ENCODE results near the gene CDK6.
"Not testable (repeated sequence)": the region's sequence is repeated elsewhere in the genome, so short reads cannot be mapped to it uniquely, and the experiment has no call there.

CDK6 gene

DNA sequence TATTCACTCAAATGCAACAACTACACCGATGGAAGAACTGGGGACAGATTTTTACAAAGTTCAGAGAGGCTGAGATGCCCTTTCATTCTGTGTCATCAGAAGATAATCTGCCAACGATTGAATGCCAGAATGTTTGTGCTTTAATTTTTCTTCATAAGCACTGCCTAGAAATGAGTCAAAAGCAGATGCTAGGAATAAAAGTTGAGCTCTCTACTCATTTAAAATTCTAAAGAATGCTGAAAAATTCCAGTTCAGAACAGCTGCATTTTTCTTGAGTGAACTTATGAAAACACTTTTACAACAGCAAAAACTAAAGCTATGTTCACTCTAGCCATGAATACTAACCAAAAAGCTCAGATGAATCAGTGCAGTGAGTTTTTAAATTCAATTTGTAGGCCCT, 223.9 kb downstream of the CDK6 start:
- H3K4me3 ChIP-seq (ENCODE audit: low read depth, low read length) = no peak overlapping the region

DNA sequence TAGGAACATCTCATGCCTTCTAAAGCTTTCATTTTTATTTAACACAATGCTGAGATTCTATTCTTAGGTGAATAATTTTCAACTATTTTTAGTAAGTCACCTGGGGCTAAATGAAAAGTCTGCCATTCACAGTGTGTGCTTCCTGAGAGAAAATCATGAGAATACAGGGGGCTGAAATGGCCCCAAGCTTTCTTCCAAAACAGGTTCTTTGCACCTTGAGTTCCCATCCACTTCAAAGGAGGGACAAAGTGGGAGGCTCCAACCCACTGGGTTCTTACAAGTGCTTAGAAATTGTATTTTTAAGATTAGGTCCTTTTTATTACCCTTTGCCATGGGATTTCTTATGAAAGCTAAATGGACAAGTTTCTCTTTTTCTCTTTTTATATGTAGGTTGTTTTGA, 224.6 kb downstream of the CDK6 start:
- TF ChIP-seq, protein P1, sequence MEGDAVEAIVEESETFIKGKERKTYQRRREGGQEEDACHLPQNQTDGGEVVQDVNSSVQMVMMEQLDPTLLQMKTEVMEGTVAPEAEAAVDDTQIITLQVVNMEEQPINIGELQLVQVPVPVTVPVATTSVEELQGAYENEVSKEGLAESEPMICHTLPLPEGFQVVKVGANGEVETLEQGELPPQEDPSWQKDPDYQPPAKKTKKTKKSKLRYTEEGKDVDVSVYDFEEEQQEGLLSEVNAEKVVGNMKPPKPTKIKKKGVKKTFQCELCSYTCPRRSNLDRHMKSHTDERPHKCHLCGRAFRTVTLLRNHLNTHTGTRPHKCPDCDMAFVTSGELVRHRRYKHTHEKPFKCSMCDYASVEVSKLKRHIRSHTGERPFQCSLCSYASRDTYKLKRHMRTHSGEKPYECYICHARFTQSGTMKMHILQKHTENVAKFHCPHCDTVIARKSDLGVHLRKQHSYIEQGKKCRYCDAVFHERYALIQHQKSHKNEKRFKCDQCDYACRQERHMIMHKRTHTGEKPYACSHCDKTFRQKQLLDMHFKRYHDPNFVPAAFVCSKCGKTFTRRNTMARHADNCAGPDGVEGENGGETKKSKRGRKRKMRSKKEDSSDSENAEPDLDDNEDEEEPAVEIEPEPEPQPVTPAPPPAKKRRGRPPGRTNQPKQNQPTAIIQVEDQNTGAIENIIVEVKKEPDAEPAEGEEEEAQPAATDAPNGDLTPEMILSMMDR (IDR thresholded peaks at IDR 0.05; ENCODE audit: low read depth, low read length, missing control alignments) = no peak
- no peak for DNase-seq (ENCODE audit: low read depth)
- no peak overlapping the region for H3K4me3 ChIP-seq (ENCODE audit: low read depth, low read length)

More for the DNA sequence above, 223.9 kb downstream of the CDK6 start:
- no peak for DNase-seq (ENCODE audit: low read depth)
- TF ChIP-seq, protein P1 (IDR thresholded peaks at IDR 0.05; ENCODE audit: low read depth, low read length, missing control alignments) = no peak

DNA sequence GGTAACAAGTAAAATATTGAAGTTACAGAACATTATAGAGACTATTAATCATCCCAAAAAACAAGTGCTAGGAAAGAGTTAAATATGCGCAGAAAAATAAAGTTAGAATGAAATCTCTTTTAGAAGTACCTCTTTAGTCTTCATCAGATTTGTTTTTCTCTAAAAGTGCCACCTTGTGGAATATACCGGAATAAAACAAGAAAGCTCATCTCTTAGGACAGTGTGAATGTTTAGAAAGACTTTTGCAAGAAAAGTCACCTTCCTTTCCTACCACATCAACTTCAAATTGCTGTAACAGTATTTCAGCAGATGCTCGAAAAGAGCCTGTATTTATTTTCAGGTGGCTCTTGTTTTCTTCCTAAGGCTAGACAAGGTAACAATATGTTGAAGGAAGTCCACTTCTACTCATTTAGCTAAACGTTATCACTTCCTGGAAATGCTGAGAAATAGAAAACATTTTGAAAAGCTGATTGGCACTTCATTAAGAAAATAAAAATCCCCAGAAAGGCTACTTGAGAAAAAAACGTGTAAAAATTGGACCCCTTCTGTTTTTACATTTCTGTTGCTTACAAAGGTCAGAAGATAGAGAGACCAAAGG, 226.4 kb downstream of the CDK6 start:
- no peak for DNase-seq (ENCODE audit: low read depth)
- TF ChIP-seq, protein P1 (IDR thresholded peaks at IDR 0.05; ENCODE audit: low read depth, low read length, missing control alignments) = peak; percentile 35
- H3K4me3 ChIP-seq (ENCODE audit: low read depth, low read length) = no peak overlapping the region

DNA sequence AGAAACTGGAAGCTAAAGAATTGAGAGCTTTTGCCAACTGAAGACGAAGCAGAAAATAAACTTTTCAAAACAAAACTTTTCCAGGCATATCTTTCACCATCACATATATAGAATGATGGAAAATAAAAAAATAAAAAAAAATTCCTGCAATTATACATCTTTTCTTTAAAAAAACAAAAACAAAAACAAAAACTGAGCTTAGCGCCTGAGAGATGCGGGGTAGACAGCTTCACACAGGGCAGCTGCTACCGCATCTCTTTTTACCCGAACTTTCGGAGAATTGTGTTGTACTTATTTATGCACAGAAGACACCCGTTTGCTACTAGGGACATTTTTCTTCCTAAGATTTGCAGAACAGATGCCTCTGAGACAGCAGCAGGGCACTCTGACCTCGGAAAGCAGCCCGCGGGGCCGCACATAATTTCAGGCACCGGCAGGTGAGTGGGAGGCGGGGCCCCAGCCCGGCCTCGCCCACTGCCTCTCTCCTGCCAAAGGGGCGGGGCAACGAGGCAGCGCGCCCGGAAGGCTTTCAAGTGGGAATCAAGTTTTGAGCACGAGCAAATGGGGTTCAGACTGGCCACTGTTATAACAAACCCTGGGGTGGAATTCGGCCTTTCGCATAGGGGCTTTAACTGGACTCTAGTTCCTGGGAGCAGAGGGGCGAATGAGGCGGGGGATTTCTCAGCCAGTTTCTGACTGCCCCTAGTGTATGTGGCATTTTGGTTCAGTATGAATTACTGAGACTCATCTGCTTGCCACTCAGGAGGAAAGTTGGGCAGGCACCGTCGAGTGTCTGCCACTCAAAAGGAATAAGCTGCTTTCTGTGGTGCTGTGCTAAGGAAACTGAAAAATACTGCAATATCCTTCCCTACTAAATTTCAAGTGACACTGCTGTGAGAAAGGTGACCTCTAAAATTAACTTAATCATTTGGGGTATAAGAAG, 227.7 kb downstream of the CDK6 start:
- no peak overlapping the region for H3K4me3 ChIP-seq (ENCODE audit: low read depth, low read length)
- TF ChIP-seq, protein P1 (IDR thresholded peaks at IDR 0.05; ENCODE audit: low read depth, low read length, missing control alignments) = no peak
- DNase-seq (ENCODE audit: low read depth) = no peak

DNA sequence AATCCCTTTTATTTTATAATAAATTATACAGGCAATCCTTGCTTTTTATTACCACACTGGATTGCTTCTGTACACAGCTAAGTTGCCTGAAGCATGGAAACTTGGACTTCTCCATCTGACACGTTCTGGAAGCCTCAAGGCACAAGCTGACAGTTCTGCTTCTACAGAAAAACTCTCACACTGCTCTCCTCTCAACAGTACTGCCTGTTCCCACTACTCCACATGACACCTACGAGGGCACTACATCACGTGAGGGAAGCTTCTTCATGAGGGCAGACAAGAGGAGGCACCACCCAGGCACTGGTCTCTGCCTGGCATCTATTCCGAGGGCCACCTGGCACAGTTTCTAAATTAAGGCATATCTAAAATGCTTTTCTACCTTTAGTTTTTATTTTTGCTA, 229.4 kb downstream of the CDK6 start:
- TF ChIP-seq, protein P1 (IDR thresholded peaks at IDR 0.05; ENCODE audit: low read depth, low read length, missing control alignments) = no peak
- no peak for DNase-seq (ENCODE audit: low read depth)
- no peak overlapping the region for H3K4me3 ChIP-seq (ENCODE audit: low read depth, low read length)

DNA sequence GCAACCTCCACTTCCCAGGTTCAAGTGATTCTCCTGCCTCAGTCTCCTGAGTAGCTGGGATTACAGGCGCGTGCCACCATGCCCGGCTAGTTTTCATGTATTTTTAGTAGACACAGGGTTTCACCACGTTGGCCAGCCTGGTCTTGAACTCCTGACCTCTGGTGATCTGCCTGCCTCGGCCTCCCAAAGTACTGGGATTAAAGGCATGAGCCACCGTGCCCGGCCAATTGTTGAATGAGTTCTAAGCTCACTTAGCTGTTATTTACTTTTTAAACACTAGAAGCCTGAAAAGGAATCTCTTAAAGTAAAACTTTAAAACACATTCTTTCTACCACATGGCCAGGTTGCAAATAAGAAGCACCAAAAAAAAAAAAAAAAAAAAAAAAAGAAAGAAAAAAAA, 231.9 kb downstream of the CDK6 start:
- not testable (repeated sequence) for H3K4me3 ChIP-seq (ENCODE audit: low read depth, low read length); DNase-seq (ENCODE audit: low read depth)

DNA sequence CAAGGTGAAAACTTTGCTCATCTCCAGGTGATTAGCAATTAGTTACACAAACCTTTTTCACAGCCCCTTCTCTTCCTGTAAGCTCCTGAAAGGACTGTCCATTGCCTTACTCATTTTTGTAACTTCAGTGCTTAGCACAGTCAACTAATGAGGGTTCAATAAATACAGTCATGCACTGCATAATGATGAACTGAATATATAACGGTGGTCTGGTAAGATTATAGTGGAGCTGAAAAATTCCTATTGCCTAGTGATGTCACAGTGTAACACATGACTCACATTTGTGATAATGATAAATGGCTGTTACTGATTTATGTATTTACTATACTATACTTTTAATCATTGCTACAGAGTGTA, 233.3 kb downstream of the CDK6 start:
- DNase-seq (ENCODE audit: low read depth) = no peak
- TF ChIP-seq, protein P1 (IDR thresholded peaks at IDR 0.05; ENCODE audit: low read depth, low read length, missing control alignments) = no peak
- H3K4me3 ChIP-seq (ENCODE audit: low read depth, low read length) = no peak overlapping the region
